NCI-H2196 (cell line): ENCODE measurements around the gene FTO.

Experiments
- DNase-seq: peaks from one replicate; lab custom pipeline; 2025; ENCODE audit not compliant: unreplicated experiment; lab: John Stamatoyannopoulos, UW

The FTO gene

DNA sequence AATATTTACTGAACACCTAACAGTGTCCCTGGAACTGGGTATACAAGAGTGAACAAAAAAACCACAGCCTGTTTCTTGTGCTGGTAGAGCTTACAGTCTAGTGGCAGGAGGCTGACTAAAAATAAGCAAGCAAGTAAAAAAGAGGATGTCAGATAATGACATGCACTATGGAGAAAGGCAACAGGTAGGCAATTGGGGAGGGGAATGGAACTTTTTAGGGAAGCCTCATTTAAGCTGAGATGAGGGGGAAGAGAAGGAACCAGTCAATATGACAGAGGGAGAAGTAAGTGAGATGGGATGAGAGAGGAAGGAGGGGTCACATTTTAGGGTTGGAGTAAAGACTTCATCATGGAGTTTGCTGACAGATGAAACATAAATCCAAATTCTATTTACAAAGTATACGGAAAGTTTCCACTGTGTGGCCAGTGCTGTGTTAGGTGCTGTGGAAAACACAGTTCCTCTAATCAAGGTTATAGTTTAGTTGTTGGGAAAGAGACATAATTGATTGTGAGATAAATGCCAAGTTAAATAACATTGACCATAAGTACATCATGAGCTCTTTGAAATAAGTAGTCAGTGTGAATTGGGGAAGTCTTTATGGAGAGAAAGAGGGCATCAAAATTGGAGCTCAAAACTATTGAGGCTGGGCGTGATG, 251.4 kb downstream of the FTO start:
- no peak for DNase-seq

DNA sequence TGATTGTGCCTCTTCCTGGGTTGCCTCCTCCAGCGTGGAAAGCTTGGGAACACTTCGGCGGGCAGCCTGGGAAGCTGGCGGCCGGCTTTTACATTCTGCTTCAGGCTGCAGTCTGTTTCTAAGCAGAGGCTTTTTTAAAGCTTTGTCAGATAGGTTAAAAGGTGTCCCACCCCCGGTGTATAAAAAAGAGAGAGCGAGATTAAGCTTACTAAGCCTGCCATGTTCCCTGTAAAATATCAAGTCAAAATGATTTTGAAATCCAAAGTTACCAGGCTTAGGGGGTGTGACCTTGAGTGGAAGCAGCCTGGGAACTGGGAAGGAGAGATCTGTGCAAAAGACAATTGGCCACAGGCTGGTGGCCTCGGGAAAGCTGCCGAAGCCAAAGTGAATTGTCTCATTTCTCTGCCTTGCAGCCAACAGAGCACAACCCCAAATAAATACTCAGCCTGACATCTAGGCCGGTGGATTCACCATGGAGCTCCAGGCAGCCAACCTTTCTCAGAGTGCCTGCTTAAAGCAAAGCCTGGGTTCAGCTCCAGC, 254.5 kb downstream of the FTO start:
- no peak for DNase-seq

DNA sequence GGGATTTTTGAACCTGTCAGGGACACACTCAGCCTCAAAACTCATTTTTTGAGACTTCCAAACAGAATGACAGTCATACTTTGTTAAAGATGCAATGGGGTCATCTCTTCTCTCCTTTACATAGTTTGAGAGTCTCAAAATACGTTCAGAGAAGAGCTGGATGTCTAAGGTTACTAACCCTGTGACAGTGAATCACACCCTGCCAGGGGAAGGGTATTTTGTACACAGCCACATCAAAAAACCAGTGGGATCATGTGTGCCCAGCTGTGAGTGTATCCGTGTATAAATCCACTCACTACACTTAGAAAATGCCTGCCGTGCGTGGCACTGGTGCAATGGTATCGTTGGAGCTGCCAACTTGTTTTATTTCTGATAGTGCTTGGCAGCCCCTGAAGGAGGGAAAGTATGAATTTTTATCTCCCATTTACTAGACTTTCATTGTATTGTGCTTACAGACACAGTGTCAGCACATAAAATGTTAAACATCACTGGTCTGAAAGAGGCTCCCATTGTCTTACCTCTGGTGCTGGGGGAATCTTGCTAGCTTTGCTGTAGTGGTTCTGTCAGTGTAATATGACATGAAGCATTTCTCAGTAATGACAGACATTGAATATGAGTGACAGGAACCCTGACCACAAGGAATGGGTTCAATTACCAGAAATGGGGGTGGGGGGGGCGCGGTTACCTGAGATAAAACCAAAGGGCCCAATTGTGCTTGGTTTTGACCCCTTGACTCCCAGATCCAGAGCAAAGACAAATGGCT, 256.3 kb downstream of the FTO start:
- DNase-seq, result no peak

DNA sequence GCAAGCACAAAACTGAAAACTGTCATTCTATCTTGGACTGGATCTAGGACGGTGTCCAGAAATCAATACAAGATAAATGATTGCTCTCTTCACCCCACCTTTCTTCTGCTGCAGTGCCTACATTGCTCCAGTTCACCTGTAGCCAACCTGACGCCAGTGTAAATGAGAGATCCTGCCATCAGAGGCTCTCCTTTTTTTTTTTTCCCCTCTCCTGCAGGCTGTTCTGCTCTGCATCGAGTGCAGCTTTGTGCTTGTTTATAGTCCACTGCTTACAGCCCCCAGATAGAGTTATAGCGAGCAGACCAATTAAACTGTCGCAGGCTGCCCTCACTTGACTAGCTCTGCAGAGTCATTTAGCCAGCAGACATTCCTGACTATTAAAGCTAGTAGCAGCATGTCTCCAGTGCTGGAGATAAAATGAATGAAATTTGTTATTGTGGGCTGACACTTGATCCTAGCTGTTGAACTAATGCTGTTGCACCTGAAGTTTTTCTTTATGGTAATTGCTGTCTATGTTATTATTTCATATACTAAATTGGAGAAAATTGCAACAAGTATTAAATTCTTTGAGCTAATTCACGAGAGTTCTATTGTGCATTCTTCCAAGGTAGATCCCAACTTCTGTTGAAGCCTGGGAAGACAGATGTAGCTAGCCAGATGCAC, 257.1 kb downstream of the FTO start:
- no peak for DNase-seq

DNA sequence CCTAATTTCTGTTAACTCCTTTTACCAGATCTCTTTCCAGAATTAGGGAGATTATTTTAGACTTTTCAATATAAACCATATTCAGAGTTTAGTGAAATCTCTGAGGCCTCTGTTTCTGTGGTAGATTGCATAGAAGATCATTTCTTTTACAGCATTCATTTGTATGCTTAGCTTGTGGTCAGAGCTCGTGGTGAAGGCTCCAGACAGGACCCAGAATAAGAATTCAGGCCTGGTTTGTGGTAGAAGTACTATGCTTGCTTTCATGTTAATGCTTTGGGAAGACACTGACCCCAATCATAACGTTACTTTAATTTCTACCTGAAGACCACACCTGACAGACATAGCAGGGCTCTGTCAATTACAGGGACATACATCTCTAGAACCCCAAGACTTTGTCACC, 258.1 kb downstream of the FTO start:
- DNase-seq, result no peak

DNA sequence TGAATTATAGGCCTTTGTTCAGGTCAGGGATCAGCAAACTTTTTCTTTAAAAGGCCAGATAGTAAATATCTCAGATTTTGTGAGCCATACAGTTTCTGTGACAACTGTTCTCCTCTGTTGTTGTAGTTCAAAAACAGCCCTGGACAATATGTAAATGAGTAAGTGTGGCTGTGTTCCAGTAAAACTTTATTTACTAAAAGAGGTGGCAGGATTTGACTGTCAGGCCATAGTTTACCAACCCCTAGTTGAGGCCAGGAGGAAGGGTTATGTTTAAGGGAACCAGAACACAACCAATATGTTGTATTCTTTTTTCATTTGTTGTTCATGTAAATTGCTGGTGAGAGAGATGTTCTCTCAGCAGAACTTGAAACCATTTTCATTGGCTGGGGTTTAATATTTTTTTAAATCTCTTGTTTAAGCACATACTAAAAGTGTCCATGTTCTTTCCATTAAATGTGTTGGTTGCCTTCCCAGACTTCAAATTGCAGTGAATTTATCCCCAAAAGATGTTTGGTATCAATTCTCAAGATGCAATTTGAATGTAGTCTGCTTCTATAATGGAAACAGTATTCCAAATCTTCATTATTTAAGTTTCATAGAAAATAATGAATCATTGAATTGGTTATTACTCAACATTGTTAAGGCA, 260.3 kb downstream of the FTO start:
- DNase-seq, result no peak

DNA sequence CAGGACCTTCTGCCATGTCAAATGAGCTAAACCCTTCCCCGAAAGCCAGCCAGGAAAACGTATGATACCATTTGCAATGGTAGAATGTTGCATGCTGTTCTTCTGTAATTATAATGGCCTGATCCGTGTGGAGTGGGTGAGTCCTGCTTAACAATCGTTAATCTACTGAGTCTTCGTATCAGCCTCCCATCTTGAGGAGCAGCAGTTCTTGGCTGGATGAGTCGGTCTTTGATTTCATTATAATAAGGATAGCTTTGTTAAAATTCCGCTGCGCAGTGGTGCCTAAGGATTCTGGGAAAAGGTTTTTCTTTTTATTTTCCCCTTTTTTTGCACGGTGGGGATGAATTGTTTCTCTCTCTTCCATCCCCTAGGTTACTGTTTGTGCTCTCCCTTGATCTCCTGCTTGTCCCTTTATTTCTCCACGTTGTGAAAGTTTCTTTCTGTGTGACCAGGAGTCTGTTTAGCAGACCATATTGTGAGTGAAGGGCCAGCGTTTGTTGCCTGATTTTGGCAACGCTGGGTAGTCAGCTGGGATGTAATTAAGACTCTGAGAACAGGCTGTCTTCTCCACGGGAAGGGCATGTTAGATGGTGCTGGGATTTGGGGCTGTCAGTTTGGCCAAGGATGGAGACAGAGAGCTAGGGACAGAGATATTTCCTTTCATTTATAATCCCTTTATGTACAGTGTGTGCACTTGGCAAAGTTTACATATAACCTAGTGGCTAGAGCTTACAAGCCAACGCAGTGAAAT, 263.0 kb downstream of the FTO start:
- no peak for DNase-seq

DNA sequence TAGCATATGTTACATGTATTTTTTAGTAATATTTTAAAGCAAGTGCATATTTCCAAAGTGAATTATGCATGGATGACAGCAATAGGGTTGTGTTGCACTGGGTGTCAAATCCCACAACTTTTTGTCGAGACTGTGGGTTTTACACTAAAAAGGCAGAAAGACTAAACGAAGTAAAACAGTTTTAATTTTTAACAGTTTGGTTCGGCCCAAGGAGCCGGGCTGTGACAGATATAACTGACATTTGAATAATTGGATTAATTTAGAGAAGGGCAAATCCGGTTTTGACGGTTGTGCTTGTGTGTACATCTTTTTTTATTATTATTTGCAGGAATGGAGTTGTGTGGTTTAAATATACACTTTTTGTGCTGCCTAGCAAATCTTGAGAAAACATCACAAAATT, 263.6 kb downstream of the FTO start:
- no peak for DNase-seq

DNA sequence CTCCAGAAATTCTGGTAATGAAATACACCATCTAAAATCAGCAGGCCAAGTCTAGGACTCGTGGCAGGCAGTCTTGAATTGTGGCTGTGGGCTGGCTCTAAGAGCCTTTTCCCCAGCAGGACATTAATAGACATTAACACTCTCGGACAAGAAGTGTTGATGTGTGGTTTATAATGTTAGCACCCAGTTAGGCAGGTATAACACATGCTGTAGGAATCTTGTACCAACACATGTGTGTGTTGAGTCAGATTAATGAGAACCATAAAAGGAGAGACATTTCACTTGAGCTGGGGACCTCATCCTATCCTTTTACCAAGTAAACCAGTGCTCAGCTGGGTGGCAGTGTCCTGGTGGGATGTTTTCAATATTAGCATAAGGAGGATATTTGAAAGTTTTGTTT, 264.5 kb downstream of the FTO start:
- no peak for DNase-seq

DNA sequence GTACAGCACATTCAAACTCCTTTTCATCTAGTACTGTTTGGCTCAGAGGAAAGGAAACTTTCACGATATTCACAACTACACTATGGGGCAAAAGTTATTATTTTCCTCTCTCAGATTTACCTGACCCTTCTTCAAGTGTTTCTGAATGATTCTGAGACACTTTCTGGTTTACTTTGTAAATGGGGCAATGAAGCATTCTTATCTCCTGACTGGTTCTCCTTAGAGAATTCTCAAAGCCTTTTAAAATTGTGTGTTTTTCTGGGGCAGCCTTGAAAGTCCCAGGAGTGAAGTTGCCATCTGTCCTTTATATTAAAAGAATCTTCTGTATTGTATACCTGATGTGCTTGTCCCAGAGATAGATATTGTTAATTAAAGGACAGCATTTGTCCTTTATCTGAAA, 264.9 kb downstream of the FTO start:
- DNase-seq, result no peak

DNA sequence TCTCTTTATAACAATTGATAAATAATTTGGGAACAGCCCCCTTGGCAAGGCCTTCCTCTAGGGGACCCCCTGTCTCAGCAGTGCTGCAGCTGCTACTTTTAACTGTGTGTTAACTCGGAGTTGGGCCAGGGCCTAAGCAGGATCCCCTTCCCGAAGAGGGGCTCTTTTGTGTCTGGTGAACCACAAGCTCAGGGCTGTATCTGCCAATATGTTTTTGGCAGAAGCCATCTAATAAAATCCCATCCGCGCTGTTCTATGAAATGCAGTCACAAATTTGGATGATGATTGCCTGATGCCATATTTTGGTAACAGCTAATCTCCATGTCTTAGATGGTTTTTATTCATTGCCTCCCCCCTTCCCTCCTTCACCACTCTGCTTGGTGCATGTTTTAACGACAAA, 267.7 kb downstream of the FTO start:
- no peak for DNase-seq

DNA sequence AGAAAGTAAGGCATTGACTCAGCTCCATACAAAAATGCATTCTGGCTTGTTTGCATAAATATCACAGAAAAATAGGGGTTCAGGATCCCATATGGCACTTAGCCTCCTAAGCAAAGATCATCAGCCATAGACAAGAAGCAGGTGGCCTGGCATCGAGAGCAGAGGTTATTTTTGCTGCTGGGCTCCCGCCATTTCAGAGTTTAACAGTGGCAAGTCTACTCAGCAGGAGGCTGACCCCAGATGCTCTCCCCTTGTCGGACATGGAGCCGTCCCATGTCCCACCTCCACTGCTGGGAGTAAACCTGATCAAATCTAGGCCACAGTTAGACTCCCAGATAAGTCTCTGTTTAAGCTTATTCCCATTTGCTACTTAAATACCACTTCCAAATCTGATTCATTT, 269.1 kb downstream of the FTO start:
- no peak for DNase-seq

DNA sequence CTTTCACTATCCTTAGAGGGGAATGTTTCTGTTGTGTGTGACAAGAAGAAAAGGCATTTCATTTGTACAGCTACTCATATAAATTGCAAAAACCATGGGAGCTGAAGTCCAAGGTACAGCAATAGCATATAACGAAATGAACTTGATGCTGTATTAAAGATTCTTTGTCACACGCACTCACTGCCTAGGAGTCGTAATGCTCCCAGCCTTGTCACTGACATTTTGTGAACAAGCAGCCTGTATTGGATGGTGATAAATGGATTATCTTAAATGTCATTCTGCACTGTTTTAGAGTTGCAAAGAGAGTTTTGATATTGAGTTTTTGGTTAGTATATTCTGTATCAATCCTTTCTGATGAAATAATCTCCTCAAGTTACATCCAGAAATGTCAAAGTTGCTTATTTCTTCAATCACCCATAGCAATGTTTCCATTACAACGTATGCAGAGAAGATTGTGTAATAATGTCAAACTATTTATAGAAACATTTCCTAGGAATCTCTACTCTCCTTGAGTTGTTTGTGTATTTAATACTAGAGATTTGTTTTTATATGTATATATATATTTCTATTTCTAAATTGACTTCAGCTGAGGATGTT, 270.6 kb downstream of the FTO start:
- DNase-seq, result no peak

DNA sequence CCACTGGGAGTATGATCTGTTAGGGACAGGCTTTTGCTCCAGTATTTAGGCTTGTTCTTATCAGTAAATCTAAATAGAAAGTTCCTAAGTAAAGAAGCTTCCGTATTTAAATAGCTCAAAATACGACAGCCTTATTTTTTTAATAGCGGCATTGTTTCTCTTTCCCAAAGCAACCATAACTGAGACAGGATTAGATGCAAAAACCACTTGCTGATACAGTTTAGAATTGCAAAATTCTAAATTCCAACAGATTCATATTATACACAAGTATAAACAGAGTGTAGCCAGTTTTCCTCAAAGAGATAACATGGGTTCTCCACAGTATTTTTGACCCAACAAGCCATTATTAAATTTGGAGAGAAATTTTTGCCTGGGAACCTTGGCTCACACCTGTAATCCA, 276.7 kb downstream of the FTO start:
- DNase-seq, result no peak

DNA sequence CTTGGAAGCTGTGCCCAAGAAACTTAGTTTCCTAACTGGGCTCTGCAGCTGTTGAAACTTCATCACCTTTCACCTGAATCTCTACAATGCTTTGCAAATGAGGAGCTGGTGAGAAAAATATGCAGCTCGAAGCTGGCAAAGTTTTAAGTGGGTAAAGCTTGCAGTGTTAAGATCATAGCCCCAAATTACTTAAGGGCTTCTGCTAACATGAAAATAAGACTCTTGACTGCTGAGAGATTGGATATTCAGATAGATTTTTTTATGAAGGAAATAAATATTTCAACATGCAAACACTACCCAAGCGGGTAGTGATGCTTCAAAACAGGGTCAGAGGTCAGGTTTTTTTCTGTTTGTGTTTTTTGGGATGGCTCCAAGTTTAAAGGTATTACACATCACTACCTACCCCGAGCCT, 278.7 kb downstream of the FTO start:
- no peak for DNase-seq

DNA sequence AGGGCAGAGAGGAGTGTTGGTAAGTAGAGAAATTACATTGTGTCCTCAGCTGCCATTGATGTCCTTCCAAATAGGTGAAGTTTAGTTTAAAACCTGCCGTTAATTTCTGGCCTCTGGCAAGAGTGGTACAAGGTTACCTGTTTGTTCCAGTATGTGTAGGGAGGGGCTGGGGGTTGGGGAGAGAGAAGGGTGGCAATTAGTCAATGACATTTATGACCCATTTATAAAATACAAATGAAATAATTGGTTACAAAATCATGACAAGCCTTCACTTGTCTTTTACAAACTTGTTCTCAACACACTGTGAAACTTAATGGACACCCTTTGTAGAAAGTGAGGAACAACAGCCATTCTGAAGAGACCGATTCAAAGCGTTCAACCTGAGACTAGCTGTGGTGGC, 281.0 kb downstream of the FTO start:
- DNase-seq, result no peak

DNA sequence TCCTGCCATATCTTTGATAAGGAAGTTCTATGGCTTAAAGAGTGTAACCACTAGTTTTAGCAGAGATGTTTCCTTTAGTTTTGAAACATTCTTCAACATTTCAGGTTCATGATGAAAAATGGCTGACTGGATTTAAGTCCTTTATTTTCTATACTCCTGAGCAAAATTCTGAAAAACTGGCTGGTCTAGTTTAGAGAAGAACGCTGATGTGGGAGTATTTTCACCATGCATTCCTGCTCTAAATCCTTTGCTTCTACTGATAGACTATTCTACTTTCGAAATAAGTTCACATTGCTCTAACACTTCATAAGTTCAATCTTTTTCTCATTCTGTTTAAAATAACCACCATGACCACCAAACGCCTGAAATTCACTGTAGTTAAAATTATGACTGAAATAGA, 281.9 kb downstream of the FTO start:
- no peak for DNase-seq

DNA sequence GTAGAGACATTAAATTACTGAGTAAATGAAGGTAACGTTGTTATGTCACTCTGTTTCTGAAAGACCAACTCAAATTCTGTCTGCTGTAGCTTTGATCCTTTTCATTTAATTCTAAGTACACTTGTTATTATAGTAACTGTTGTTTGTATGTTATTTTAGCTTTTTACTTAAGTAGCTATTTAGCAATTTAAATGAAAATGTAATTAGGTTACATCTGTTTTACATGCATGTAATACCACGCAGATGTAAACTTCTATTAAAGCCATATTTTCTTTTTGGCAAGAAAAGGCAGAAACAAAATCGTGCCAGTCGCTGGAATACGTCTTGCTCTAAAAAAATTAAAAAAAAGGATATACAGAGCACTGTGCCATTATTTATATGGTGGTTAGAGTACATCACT, 282.8 kb downstream of the FTO start:
- DNase-seq, result no peak

DNA sequence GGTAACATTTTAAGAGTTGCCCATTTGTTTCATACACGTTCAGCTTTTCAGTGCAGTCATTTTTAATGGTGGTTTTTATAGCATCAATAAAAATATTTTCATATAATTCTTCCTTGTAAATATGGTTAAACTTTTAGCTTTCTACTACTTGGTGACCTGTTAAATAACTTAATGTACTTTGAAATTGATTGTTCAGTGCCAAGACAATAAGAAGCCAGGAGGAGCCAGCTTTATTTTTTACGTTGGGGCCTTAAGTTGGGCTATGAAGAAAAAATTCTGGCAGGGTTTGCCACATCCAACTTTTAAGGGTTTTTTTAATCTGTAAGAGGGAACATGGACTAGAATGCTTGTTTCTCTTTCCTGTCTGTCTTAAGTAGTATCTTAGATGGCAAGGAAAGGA, 284.2 kb downstream of the FTO start:
- DNase-seq, result no peak

DNA sequence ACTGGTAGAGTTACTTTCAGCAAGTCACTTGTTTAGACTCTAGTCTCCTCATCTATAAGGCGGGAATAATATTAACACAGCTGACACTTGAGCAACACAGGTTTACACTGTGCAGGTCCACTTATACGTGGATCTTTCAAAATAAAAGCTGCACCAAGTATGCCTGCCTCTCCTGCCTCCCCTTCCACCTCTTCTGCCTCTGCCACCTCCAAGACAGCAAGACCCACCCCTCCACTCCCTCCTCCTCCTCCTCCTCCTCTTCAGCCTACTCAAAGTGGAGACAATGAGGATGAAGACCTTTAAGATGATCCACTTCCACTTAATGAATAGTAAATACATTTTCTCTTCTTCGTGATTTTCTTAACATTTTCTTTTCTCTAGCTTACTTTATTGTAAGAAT, 285.6 kb downstream of the FTO start:
- no peak for DNase-seq
